ENCODE data around the gene ZNF682.
"Not testable (repeated sequence)": the region's sequence is repeated elsewhere in the genome, so short reads cannot be mapped to it uniquely, and the experiment has no call there.

ZNF682 gene

GRCh38 chr19:20028611-20029010 is 10.7 kb downstream of the ZNF682 start:
- POLR2A ChIA-PET, result no interaction called here
- WGBS (ENCODE audit: insufficient coverage), result 89% methylated on average over 4 of the region's 6 CpGs
- Histone ChIP-seq H3K4me1 (ENCODE audit: control extremely low read depth in 1 of 4, control insufficient read depth in 4 of 4, insufficient read depth in 4 of 4, low read length in 3 of 4) (no peaks in the 10 kb centered on the region), H3K36me3 (ENCODE audit: control insufficient read depth in 4 of 4, insufficient read depth in 4 of 4, low read length in 3 of 4) (peaks cover 2 to 27% (median 5%) of the 10 kb centered on the region in 4 experiments), H3K9me3 (ENCODE audit: control extremely low read depth in 1 of 5, control insufficient read depth in 4 of 5, insufficient read depth in 2 of 5, low read depth in 1 of 5, low read length in 4 of 5) (peaks cover 0 to 9% (median 4%) of the 10 kb centered on the region in 5 experiments), H3K4me3 (ENCODE audit: control insufficient read depth in 1 of 7, extremely low read depth in 1 of 7, insufficient read depth in 4 of 7, low read depth in 2 of 7, low read length in 6 of 7) (no peak overlapping the region), H3K27ac (ENCODE audit: insufficient read depth in 1 of 2, low read depth in 1 of 2, low read length in 2 of 2, poor library complexity in 1 of 2, severe bottlenecking in 2 of 2) (no peak overlapping the region), H3K27me3 (replicated peaks in 2 of 5; ENCODE audit: control insufficient read depth in 4 of 5, insufficient read depth in 5 of 5, low read length in 4 of 5) (no peaks in the 10 kb centered on the region)
- no peak for DNase-seq
- CTCF ChIA-PET, result no interaction called here

GRCh38 chr19:20005741-20006140 is 33.6 kb downstream of the ZNF682 start:
- H3K4me1 ChIP-seq (ENCODE audit: control extremely low read depth in 1 of 4, control insufficient read depth in 4 of 4, insufficient read depth in 4 of 4, low read length in 3 of 4), result no peaks in the 10 kb centered on the region
- peaks cover 8 to 58% (median 42%) of the 10 kb centered on the region in 5 experiments for H3K9me3 ChIP-seq (ENCODE audit: control extremely low read depth in 1 of 5, control insufficient read depth in 4 of 5, insufficient read depth in 2 of 5, low read depth in 1 of 5, low read length in 4 of 5)
- H3K4me3 ChIP-seq (ENCODE audit: control insufficient read depth in 1 of 7, extremely low read depth in 1 of 7, insufficient read depth in 4 of 7, low read depth in 2 of 7, low read length in 6 of 7), result no peak overlapping the region
- peaks cover 8 to 43% (median 30%) of the 10 kb centered on the region in 4 experiments for H3K36me3 ChIP-seq (ENCODE audit: control insufficient read depth in 4 of 4, insufficient read depth in 4 of 4, low read length in 3 of 4)
- no peaks in the 10 kb centered on the region for H3K27me3 ChIP-seq (replicated peaks in 2 of 5; ENCODE audit: control insufficient read depth in 4 of 5, insufficient read depth in 5 of 5, low read length in 4 of 5)
- WGBS (ENCODE audit: insufficient coverage), result no CpG with 5 or more reads among the region's 2 CpGs
- no peak for DNase-seq
- POLR2A ChIA-PET, result no interaction called here
- CTCF ChIA-PET, result no interaction called here
- H3K27ac ChIP-seq (ENCODE audit: insufficient read depth in 1 of 2, low read depth in 1 of 2, low read length in 2 of 2, poor library complexity in 1 of 2, severe bottlenecking in 2 of 2), result no peak overlapping the region

- no peaks in the 10 kb centered on the region for H3K4me1 ChIP-seq (ENCODE audit: control extremely low read depth in 1 of 4, control insufficient read depth in 4 of 4, insufficient read depth in 4 of 4, low read length in 3 of 4)
- DNase-seq, result peak; percentile 2 to 43 (median 38)
- no peak overlapping the region for H3K4me3 ChIP-seq (ENCODE audit: control insufficient read depth in 1 of 7, extremely low read depth in 1 of 7, insufficient read depth in 4 of 7, low read depth in 2 of 7, low read length in 6 of 7)
- WGBS (ENCODE audit: insufficient coverage), result 65% methylated on average over 7 of the region's 7 CpGs
- peaks cover 0 to 32% (median 2%) of the 10 kb centered on the region in 5 experiments for H3K9me3 ChIP-seq (ENCODE audit: control extremely low read depth in 1 of 5, control insufficient read depth in 4 of 5, insufficient read depth in 2 of 5, low read depth in 1 of 5, low read length in 4 of 5)
- no peaks in the 10 kb centered on the region for H3K27me3 ChIP-seq (replicated peaks in 2 of 5; ENCODE audit: control insufficient read depth in 4 of 5, insufficient read depth in 5 of 5, low read length in 4 of 5)
- CTCF ChIA-PET, result interaction anchor here (0.8 to 1.3 kb wide), 3 partner anchors 80 to 1700 kb away, joined by 3 read pairs; partner anchors contain the start of gene ZNF90
- H3K27ac ChIP-seq (ENCODE audit: insufficient read depth in 1 of 2, low read depth in 1 of 2, low read length in 2 of 2, poor library complexity in 1 of 2, severe bottlenecking in 2 of 2), result no peak overlapping the region
- POLR2A ChIA-PET, result no interaction called here
- H3K36me3 ChIP-seq (ENCODE audit: control insufficient read depth in 4 of 4, insufficient read depth in 4 of 4, low read length in 3 of 4), result no peaks in the 10 kb centered on the region
Measured at GRCh38 chr19:19997656-19998268, 41.5 kb downstream of the ZNF682 start.

- H3K4me1 ChIP-seq (ENCODE audit: control extremely low read depth in 1 of 4, control insufficient read depth in 4 of 4, insufficient read depth in 4 of 4, low read length in 3 of 4), result no peaks in the 10 kb centered on the region
- ChIA-PET CTCF (no interaction called here), POLR2A (no interaction called here)
- H3K36me3 ChIP-seq (ENCODE audit: control insufficient read depth in 4 of 4, insufficient read depth in 4 of 4, low read length in 3 of 4), result no peaks in the 10 kb centered on the region
- WGBS (ENCODE audit: insufficient coverage), result 90% methylated on average over 4 of the region's 4 CpGs
- peak overlapping the region in 1 of 7 experiments; percentile 22 for H3K4me3 ChIP-seq (ENCODE audit: control insufficient read depth in 1 of 7, extremely low read depth in 1 of 7, insufficient read depth in 4 of 7, low read depth in 2 of 7, low read length in 6 of 7)
- H3K9me3 ChIP-seq (ENCODE audit: control extremely low read depth in 1 of 5, control insufficient read depth in 4 of 5, insufficient read depth in 2 of 5, low read depth in 1 of 5, low read length in 4 of 5), result peaks cover 0 to 19% (median 18%) of the 10 kb centered on the region in 5 experiments
- H3K27me3 ChIP-seq (replicated peaks in 2 of 5; ENCODE audit: control insufficient read depth in 4 of 5, insufficient read depth in 5 of 5, low read length in 4 of 5), result no peaks in the 10 kb centered on the region
- DNase-seq, result peak in 2 of 3 donors; percentile 2 to 11
- H3K27ac ChIP-seq (ENCODE audit: insufficient read depth in 1 of 2, low read depth in 1 of 2, low read length in 2 of 2, poor library complexity in 1 of 2, severe bottlenecking in 2 of 2), result no peak overlapping the region
Measured at GRCh38 chr19:19966862-19967261, 72.4 kb downstream of the ZNF682 start.

- H3K27me3 ChIP-seq (replicated peaks in 2 of 5; ENCODE audit: control insufficient read depth in 4 of 5, insufficient read depth in 5 of 5, low read length in 4 of 5); H3K4me1 ChIP-seq (ENCODE audit: control extremely low read depth in 1 of 4, control insufficient read depth in 4 of 4, insufficient read depth in 4 of 4, low read length in 3 of 4); H3K27ac ChIP-seq (ENCODE audit: insufficient read depth in 1 of 2, low read depth in 1 of 2, low read length in 2 of 2, poor library complexity in 1 of 2, severe bottlenecking in 2 of 2); H3K36me3 ChIP-seq (ENCODE audit: control insufficient read depth in 4 of 4, insufficient read depth in 4 of 4, low read length in 3 of 4); POLR2A ChIA-PET; DNase-seq; H3K4me3 ChIP-seq (ENCODE audit: control insufficient read depth in 1 of 7, extremely low read depth in 1 of 7, insufficient read depth in 4 of 7, low read depth in 2 of 7, low read length in 6 of 7); CTCF ChIA-PET: not testable (repeated sequence)
- peaks cover 0 to 19% (median 17%) of the 10 kb centered on the region in 5 experiments for H3K9me3 ChIP-seq (ENCODE audit: control extremely low read depth in 1 of 5, control insufficient read depth in 4 of 5, insufficient read depth in 2 of 5, low read depth in 1 of 5, low read length in 4 of 5)
- WGBS (ENCODE audit: insufficient coverage), result 94% methylated on average over 2 of the region's 3 CpGs
Measured at GRCh38 chr19:19966126-19966525, 73.2 kb downstream of the ZNF682 start.

GRCh38 chr19:19964416-19964815 is 74.9 kb downstream of the ZNF682 start:
- ChIA-PET POLR2A (no interaction called here), CTCF (no interaction called here)
- peaks cover 0 to 20% (median 18%) of the 10 kb centered on the region in 5 experiments for H3K9me3 ChIP-seq (ENCODE audit: control extremely low read depth in 1 of 5, control insufficient read depth in 4 of 5, insufficient read depth in 2 of 5, low read depth in 1 of 5, low read length in 4 of 5)
- H3K27ac ChIP-seq (ENCODE audit: insufficient read depth in 1 of 2, low read depth in 1 of 2, low read length in 2 of 2, poor library complexity in 1 of 2, severe bottlenecking in 2 of 2), result no peak overlapping the region
- no peaks in the 10 kb centered on the region for H3K36me3 ChIP-seq (ENCODE audit: control insufficient read depth in 4 of 4, insufficient read depth in 4 of 4, low read length in 3 of 4)
- no peaks in the 10 kb centered on the region for H3K4me1 ChIP-seq (ENCODE audit: control extremely low read depth in 1 of 4, control insufficient read depth in 4 of 4, insufficient read depth in 4 of 4, low read length in 3 of 4)
- no peak overlapping the region for H3K4me3 ChIP-seq (ENCODE audit: control insufficient read depth in 1 of 7, extremely low read depth in 1 of 7, insufficient read depth in 4 of 7, low read depth in 2 of 7, low read length in 6 of 7)
- WGBS (ENCODE audit: insufficient coverage), result 93% methylated on average over 6 of the region's 7 CpGs
- DNase-seq, result no peak
- no peaks in the 10 kb centered on the region for H3K27me3 ChIP-seq (replicated peaks in 2 of 5; ENCODE audit: control insufficient read depth in 4 of 5, insufficient read depth in 5 of 5, low read length in 4 of 5)

- not testable (repeated sequence) for H3K27ac ChIP-seq (ENCODE audit: insufficient read depth in 1 of 2, low read depth in 1 of 2, low read length in 2 of 2, poor library complexity in 1 of 2, severe bottlenecking in 2 of 2); H3K36me3 ChIP-seq (ENCODE audit: control insufficient read depth in 4 of 4, insufficient read depth in 4 of 4, low read length in 3 of 4); H3K9me3 ChIP-seq (ENCODE audit: control extremely low read depth in 1 of 5, control insufficient read depth in 4 of 5, insufficient read depth in 2 of 5, low read depth in 1 of 5, low read length in 4 of 5); H3K27me3 ChIP-seq (replicated peaks in 2 of 5; ENCODE audit: control insufficient read depth in 4 of 5, insufficient read depth in 5 of 5, low read length in 4 of 5); H3K4me3 ChIP-seq (ENCODE audit: control insufficient read depth in 1 of 7, extremely low read depth in 1 of 7, insufficient read depth in 4 of 7, low read depth in 2 of 7, low read length in 6 of 7); H3K4me1 ChIP-seq (ENCODE audit: control extremely low read depth in 1 of 4, control insufficient read depth in 4 of 4, insufficient read depth in 4 of 4, low read length in 3 of 4)
- CTCF ChIA-PET, result interaction anchor here (1.4 to 3.4 kb wide), 3 partner anchors 412 to 429 kb away, joined by 3 to 17 read pairs (median 4); no protein-coding TSS in a partner anchor
- peak; percentile 63 to 72 (median 65) for DNase-seq
- WGBS (ENCODE audit: insufficient coverage), result no CpG with 5 or more reads among the region's 9 CpGs
- POLR2A ChIA-PET, result interaction anchor here (0.6 kb wide), 1 partner anchor 129 kb away, joined by 3 read pairs; no protein-coding TSS in a partner anchor
Measured at GRCh38 chr19:19959151-19959799, 80.0 kb downstream of the ZNF682 start.
